HepG2 (cell line): ENCODE data around the gene ATP8B1. TPM values are rescaled to one million over a fixed set of nuclear protein-coding genes. Genes with fewer than 3 reads are reported as not detected.
A peak's percentile ranks its signal among the peaks of the same experiment; 100 is the strongest.

Experiments
- CREM ChIP-seq, 2 experiments: sonication (generic) in 1 of 2; formaldehyde crosslinking in 1 of 2; IDR thresholded peaks; 2 replicates each; pipeline versions ENCODE4 v1.4.0 to v1.6.1; 2016 to 2020; ENCODE audit warnings: antibody characterized with exemption in 1 of 2, mild to moderate bottlenecking in 1 of 2, missing genetic modification reagents in 1 of 2
- EZH2 ChIP-seq: conservative IDR thresholded peaks from 2 replicates; pipeline ENCODE4 v1.6.1; 2012; ENCODE audit warnings: mild to moderate bottlenecking, low read depth, low read length, moderate library complexity
- FIP1L1 ChIP-seq: fragments of 200-400 bp; formaldehyde crosslinking; IDR thresholded peaks from 2 replicates; pipeline ENCODE4 v1.6.1; 2018; ENCODE audit warnings: low read depth, mild to moderate bottlenecking, low read length, moderate library complexity, borderline replicate concordance; ENCODE audit not compliant: insufficient read depth
- GABPA ChIP-seq, 2 experiments: IDR thresholded peaks; 2 replicates each; pipeline ENCODE4 v1.6.1; 2011 to 2016; ENCODE audit warnings: low read depth in 2 of 2, low read length in 1 of 2, missing biosample characterization in 1 of 2, missing genetic modification characterization in 1 of 2
- GZF1 ChIP-seq: sonication (generic); formaldehyde crosslinking; IDR thresholded peaks from 2 replicates; pipeline ENCODE4 v1.5.1; 2020; ENCODE audit warnings: mild to moderate bottlenecking, missing genetic modification reagents
- KDM6A ChIP-seq: IDR thresholded peaks from 2 replicates; pipeline ENCODE4 v1.6.1; 2016; ENCODE audit warnings: low read depth
- KLF15 ChIP-seq: sonication (generic); formaldehyde crosslinking; IDR thresholded peaks from 2 replicates; pipeline ENCODE4 v1.8.1; 2023; ENCODE audit warnings: borderline replicate concordance, mild to moderate bottlenecking, inconsistent platforms, missing genetic modification reagents, mixed read lengths
- KLF16 ChIP-seq, 2 experiments: sonication (generic) in 1 of 2; formaldehyde crosslinking in 1 of 2; IDR thresholded peaks; 2 replicates each; pipeline versions ENCODE4 v1.6.1 to v1.8.0; 2016 to 2023; ENCODE audit warnings: missing genetic modification reagents in 2 of 2, missing compliant biosample characterization in 1 of 2
- MBD4 ChIP-seq: IDR thresholded peaks from 2 replicates; pipeline ENCODE4 v1.6.1; 2012; ENCODE audit warnings: low read length, inconsistent platforms, borderline replicate concordance
- MTA3 ChIP-seq: sonication (generic); formaldehyde crosslinking; IDR thresholded peaks from 2 replicates; pipeline ENCODE4 v1.4.0; 2020; ENCODE audit warnings: missing genetic modification reagents
- PRPF4 ChIP-seq: fragments of 200-400 bp; formaldehyde crosslinking; IDR thresholded peaks from 2 replicates; pipeline ENCODE4 v1.6.1; 2016; ENCODE audit warnings: low read length, low read depth; ENCODE audit not compliant: poor library complexity, severe bottlenecking
- RAD51 ChIP-seq: fragments of 450-650 bp; IDR thresholded peaks from 2 replicates; pipeline ENCODE4 v1.6.1; 2016; ENCODE audit warnings: borderline replicate concordance
- SOX13 ChIP-seq, 3 experiments: fragments of 450-650 bp in 1 of 3; sonication (generic) in 1 of 3; formaldehyde crosslinking in 1 of 3; IDR thresholded peaks in 2 of 3; conservative IDR thresholded peaks in 1 of 3; 2 replicates each; pipeline versions ENCODE4 v1.5.0 to v1.6.1; 2016 to 2020; ENCODE audit warnings: antibody characterized with exemption in 1 of 3, mild to moderate bottlenecking in 1 of 3, missing compliant biosample characterization in 1 of 3, missing genetic modification reagents in 1 of 3, moderate library complexity in 1 of 3
- U2AF1 ChIP-seq: fragments of 200-400 bp; formaldehyde crosslinking; optimal IDR thresholded peaks from 2 replicates; pipeline ENCODE3; 2017; ENCODE audit warnings: mild to moderate bottlenecking, low read depth, low read length
- XRCC5 ChIP-seq: fragments of 200-400 bp; formaldehyde crosslinking; optimal IDR thresholded peaks from 2 replicates; pipeline ENCODE3; 2017; ENCODE audit warnings: mild to moderate bottlenecking, low read length
- ZFX ChIP-seq: sonication (generic); formaldehyde crosslinking; IDR thresholded peaks from 2 replicates; pipeline ENCODE4 v1.4.0; 2020; ENCODE audit warnings: mild to moderate bottlenecking, low read depth, missing genetic modification reagents, moderate library complexity
- ZMYM4 ChIP-seq: sonication (generic); formaldehyde crosslinking; IDR thresholded peaks from 2 replicates; pipeline ENCODE4 v1.8.1; 2023; ENCODE audit warnings: mild to moderate bottlenecking, missing genetic modification reagents
- ZNF431 ChIP-seq: sonication (generic); formaldehyde crosslinking; IDR thresholded peaks from 2 replicates; pipeline ENCODE4 v1.9.0; 2022; ENCODE audit warnings: missing genetic modification reagents, low read depth, mild to moderate bottlenecking, borderline replicate concordance
- ZNF720 ChIP-seq: sonication (generic); formaldehyde crosslinking; IDR thresholded peaks from 2 replicates; pipeline ENCODE4 v1.4.0; 2020; ENCODE audit warnings: missing genetic modification reagents
- polyA plus RNA-seq, 8 experiments: library from polyadenylated mRNA; depleted of rRNA in 3 of 8; stranded (reverse) in 7 of 8; unstranded in 1 of 8; fragments of >200 nt; fragmentation: Illumina TruSeq in 4 of 8; extraction: Trizol in 4 of 8; gene quantifications; 2 replicates each; pipeline versions ENCODE4 v1.2.1 to v1.2.3, GENCODE V29; 2011 to 2016; ENCODE audit warnings: low read depth in 4 of 8, missing spikeins in 1 of 8, mixed read lengths in 1 of 8; ENCODE audit not compliant: insufficient read depth in 1 of 8
- total RNA-seq, 5 experiments: library from RNA; depleted of rRNA; stranded (reverse); fragments of >200 nt; fragmentation: Illumina TruSeq; extraction: Trizol; gene quantifications; 2 replicates each; pipeline ENCODE4 v1.2.3, GENCODE V29; 2016; ENCODE audit warnings: low read depth in 1 of 5
- TF ChIP-seq, protein P1 (sequence below): sonication (generic); formaldehyde crosslinking; IDR thresholded peaks from 2 replicates; pipeline ENCODE4 v1.4.0; 2020; ENCODE audit warnings: mild to moderate bottlenecking, missing genetic modification reagents
- TF ChIP-seq, protein P2 (sequence below): sonication (generic); formaldehyde crosslinking; IDR thresholded peaks from 2 replicates; pipeline ENCODE4 v1.4.0; 2020; ENCODE audit warnings: mild to moderate bottlenecking, low read depth, missing genetic modification reagents
- TF ChIP-seq, protein P3 (sequence below): sonication (generic); formaldehyde crosslinking; conservative IDR thresholded peaks from 2 replicates; pipeline ENCODE4 v1.8.0; 2022; ENCODE audit warnings: mild to moderate bottlenecking, moderate library complexity, missing genetic modification reagents
- TF ChIP-seq, protein P4 (sequence below): IDR thresholded peaks from 2 replicates; pipeline ENCODE4 v1.6.1; 2016; ENCODE audit warnings: control low read depth
- TF ChIP-seq, protein P5 (sequence below): sonication (generic); formaldehyde crosslinking; IDR thresholded peaks from 2 replicates; pipeline ENCODE4 v1.4.0; 2020; ENCODE audit warnings: missing genetic modification reagents

The ATP8B1 gene
- total and polyA plus RNA-seq, 2 of the 13 experiments (the other 11 are each of a cell fraction or from before 2014, with no cell fraction given), result 2.8 to 4.0 TPM

DNA sequence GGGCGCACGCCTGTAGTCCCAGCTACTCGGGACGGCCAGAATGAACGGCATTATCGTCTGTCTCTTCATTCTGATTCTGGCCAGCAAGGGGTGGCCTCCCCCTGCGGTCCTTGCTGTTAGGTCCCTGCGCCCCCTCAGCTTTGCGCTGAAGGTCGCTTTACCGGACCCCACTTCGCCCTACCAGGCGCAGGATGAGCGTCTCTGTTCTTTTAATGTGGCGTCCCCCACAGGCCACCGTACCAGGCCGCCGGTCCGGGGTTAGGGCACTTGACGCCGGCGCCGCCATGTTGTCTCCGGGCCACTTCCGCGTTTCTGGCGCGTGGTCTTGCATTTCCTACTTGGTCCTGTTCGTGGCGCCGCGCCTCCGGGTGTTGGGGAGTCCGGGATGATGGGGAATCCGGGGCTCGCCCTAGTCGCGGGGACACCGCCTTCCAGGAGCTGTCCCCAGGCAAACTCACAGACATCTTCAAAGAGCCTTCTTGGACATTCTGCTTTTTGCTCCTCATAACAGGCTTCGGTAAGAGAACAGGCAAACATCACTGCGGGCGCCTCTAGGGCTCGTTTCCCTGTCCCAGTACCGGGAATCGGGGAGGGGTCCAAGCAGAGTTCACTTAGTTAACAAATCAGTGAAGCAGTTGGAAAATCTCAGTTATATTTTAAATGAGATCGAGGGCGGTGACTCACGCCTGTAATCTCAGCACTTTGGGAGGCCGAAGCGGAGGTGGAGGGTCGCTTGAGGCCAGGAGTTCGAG lies 172.9 kb downstream of the ATP8B1 start (continued):
- 0 out of 2 replicates have a peak, but pooled peaks have one; percentile 34 for TF ChIP-seq KLF15 (CRISPR knock-in tag)
- peak; percentile 68 for TF ChIP-seq XRCC5
- TF ChIP-seq, protein P1, sequence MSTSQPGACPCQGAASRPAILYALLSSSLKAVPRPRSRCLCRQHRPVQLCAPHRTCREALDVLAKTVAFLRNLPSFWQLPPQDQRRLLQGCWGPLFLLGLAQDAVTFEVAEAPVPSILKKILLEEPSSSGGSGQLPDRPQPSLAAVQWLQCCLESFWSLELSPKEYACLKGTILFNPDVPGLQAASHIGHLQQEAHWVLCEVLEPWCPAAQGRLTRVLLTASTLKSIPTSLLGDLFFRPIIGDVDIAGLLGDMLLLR (CRISPR knock-in tag), result 0 out of 2 replicates have a peak, but pooled peaks have one; percentile 34
- TF ChIP-seq, protein P2, sequence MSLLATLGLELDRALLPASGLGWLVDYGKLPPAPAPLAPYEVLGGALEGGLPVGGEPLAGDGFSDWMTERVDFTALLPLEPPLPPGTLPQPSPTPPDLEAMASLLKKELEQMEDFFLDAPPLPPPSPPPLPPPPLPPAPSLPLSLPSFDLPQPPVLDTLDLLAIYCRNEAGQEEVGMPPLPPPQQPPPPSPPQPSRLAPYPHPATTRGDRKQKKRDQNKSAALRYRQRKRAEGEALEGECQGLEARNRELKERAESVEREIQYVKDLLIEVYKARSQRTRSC, result no peak
- TF ChIP-seq KDM6A, result no peak
- no peak; the same call in 1 of the 2 replicates for TF ChIP-seq GABPA (IDR thresholded peaks at IDR 0.05; ENCODE audit: low read depth, low read length)
- TF ChIP-seq GABPA (CRISPR knock-in tag; IDR thresholded peaks at IDR 0.05; ENCODE audit: low read depth), result peak; percentile 88
- TF ChIP-seq, protein P3, sequence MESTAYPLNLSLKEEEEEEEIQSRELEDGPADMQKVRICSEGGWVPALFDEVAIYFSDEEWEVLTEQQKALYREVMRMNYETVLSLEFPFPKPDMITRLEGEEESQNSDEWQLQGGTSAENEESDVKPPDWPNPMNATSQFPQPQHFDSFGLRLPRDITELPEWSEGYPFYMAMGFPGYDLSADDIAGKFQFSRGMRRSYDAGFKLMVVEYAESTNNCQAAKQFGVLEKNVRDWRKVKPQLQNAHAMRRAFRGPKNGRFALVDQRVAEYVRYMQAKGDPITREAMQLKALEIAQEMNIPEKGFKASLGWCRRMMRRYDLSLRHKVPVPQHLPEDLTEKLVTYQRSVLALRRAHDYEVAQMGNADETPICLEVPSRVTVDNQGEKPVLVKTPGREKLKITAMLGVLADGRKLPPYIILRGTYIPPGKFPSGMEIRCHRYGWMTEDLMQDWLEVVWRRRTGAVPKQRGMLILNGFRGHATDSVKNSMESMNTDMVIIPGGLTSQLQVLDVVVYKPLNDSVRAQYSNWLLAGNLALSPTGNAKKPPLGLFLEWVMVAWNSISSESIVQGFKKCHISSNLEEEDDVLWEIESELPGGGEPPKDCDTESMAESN, result peak; percentile 82
- TF ChIP-seq ZNF431 (CRISPR knock-in tag), result no peak
- TF ChIP-seq, protein P4, sequence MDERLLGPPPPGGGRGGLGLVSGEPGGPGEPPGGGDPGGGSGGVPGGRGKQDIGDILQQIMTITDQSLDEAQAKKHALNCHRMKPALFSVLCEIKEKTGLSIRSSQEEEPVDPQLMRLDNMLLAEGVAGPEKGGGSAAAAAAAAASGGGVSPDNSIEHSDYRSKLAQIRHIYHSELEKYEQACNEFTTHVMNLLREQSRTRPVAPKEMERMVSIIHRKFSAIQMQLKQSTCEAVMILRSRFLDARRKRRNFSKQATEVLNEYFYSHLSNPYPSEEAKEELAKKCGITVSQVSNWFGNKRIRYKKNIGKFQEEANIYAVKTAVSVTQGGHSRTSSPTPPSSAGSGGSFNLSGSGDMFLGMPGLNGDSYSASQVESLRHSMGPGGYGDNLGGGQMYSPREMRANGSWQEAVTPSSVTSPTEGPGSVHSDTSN (CRISPR knock-in tag), result no peak
- TF ChIP-seq MBD4, result no peak
- no peak for TF ChIP-seq SOX13 (IDR thresholded peaks at IDR 0.05)
- TF ChIP-seq SOX13 (CRISPR knock-in tag; conservative IDR thresholded peaks at IDR 0.05 in 1 of 2, IDR thresholded peaks at IDR 0.05 in 1 of 2), result no peak; a peak in 1 of 4 replicates
- peak; percentile 78 for TF ChIP-seq CREM (IDR thresholded peaks at IDR 0.05)
- TF ChIP-seq CREM (CRISPR knock-in tag; IDR thresholded peaks at IDR 0.05), result no peak
- no peak for TF ChIP-seq PRPF4
- no peak for TF ChIP-seq GZF1 (CRISPR knock-in tag)
- TF ChIP-seq EZH2, result no peak
- TF ChIP-seq ZNF720 (CRISPR knock-in tag), result no peak
- TF ChIP-seq, protein P5, sequence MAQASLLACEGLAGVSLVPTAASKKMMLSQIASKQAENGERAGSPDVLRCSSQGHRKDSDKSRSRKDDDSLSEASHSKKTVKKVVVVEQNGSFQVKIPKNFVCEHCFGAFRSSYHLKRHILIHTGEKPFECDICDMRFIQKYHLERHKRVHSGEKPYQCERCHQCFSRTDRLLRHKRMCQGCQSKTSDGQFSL, result no peak
- peak; percentile 63 for TF ChIP-seq U2AF1
- no peak for TF ChIP-seq RAD51
- peak; percentile 92 for TF ChIP-seq ZMYM4 (CRISPR knock-in tag)
- TF ChIP-seq FIP1L1, result no peak
- peak in 1 of 2 experiments; percentile 90; a peak in 2 of 4 replicates for TF ChIP-seq KLF16 (CRISPR knock-in tag; IDR thresholded peaks at IDR 0.05)
- no peak for TF ChIP-seq MTA3 (CRISPR knock-in tag)
- TF ChIP-seq ZFX (CRISPR knock-in tag), result peak; percentile 82
